Measurements from ENCODE around the gene C8A. TPM values are rescaled to one million over a fixed set of nuclear protein-coding genes. Genes with fewer than 3 reads are reported as not detected.

The C8A gene
- polyA plus RNA-seq, 3 donors: not detected

- TF ChIP-seq CTCF (IDR thresholded peaks at IDR 0.05): no peak
- no peaks in the 10 kb centered on the region for H3K4me1 Mint-ChIP-seq
- Histone ChIP-seq H3K4me2 (replicated peaks; ENCODE audit: extremely low read depth, low read length, poor library complexity, severe bottlenecking) (no peak overlapping the region), H4K20me1 (ENCODE audit: insufficient read depth, low read length) (no peaks in the 10 kb centered on the region), H3K4me3 (replicated peaks in 1 of 3; ENCODE audit: low read depth in 2 of 3, low read length in 3 of 3) (no peak overlapping the region), H3K79me2 (ENCODE audit: insufficient read depth, low read length) (no peaks in the 10 kb centered on the region), H3K4me1 (ENCODE audit: control insufficient read depth in 1 of 2, insufficient read depth in 2 of 2, low read length in 2 of 2) (no peaks in the 10 kb centered on the region), H2AFZ (ENCODE audit: insufficient read depth, low read depth, low read length, poor library complexity, severe bottlenecking) (no peak overlapping the region), H3K27me3 (ENCODE audit: control insufficient read depth in 2 of 2, insufficient read depth in 2 of 2, low read length in 2 of 2) (peaks cover 0 to 2% of the 10 kb centered on the region in 2 donors), H3K36me3 (replicated peaks in 1 of 2; ENCODE audit: control insufficient read depth in 1 of 2, insufficient read depth in 2 of 2, low read length in 2 of 2) (no peaks in the 10 kb centered on the region), H3K27ac (ENCODE audit: low read depth in 1 of 2, low read length in 2 of 2) (no peak overlapping the region), H3K9ac (ENCODE audit: insufficient read depth, low read length, poor library complexity, severe bottlenecking) (no peak overlapping the region), H3K9me3 (replicated peaks in 1 of 2; ENCODE audit: control insufficient read depth in 1 of 2, insufficient read depth in 1 of 2, low read length in 2 of 2) (no peaks in the 10 kb centered on the region)
- no peak for DNase-seq
- intact Hi-C loops (cut with micrococcal nuclease): no loop called here
- H3K27ac Mint-ChIP-seq: no peak overlapping the region
- peaks cover 0 to 5% (median 2%) of the 10 kb centered on the region in 7 donors for H3K9me3 Mint-ChIP-seq
- H3K36me3 Mint-ChIP-seq: no peaks in the 10 kb centered on the region
- peaks cover 0 to 5% (median 4%) of the 10 kb centered on the region in 3 donors for H3K27me3 Mint-ChIP-seq (ENCODE audit: low read depth in 3 of 3)
- H3K4me3 Mint-ChIP-seq: no peak overlapping the region
- no CpG with 5 or more reads among the region's 6 CpGs for WGBS (ENCODE audit: insufficient coverage)
Observed at GRCh38 chr1:56897150-56898004, 42.8 kb downstream of the C8A start.

- no peak overlapping the region for H3K4me3 Mint-ChIP-seq
- H3K4me3 ChIP-seq (replicated peaks in 1 of 3; ENCODE audit: low read depth in 2 of 3, low read length in 3 of 3): no peak overlapping the region
- no peaks in the 10 kb centered on the region for H3K9me3 ChIP-seq (replicated peaks in 1 of 2; ENCODE audit: control insufficient read depth in 1 of 2, insufficient read depth in 1 of 2, low read length in 2 of 2)
- H3K36me3 ChIP-seq (replicated peaks in 1 of 2; ENCODE audit: control insufficient read depth in 1 of 2, insufficient read depth in 2 of 2, low read length in 2 of 2): no peaks in the 10 kb centered on the region
- DNase-seq: no peak
- no peak for TF ChIP-seq CTCF (IDR thresholded peaks at IDR 0.05)
- H3K27me3 ChIP-seq (ENCODE audit: control insufficient read depth in 2 of 2, insufficient read depth in 2 of 2, low read length in 2 of 2): peaks cover 0 to 2% of the 10 kb centered on the region in 2 donors
- H3K27ac ChIP-seq (ENCODE audit: low read depth in 1 of 2, low read length in 2 of 2): no peak overlapping the region
- H2AFZ ChIP-seq (ENCODE audit: insufficient read depth, low read depth, low read length, poor library complexity, severe bottlenecking): no peak overlapping the region
- peaks cover 0 to 5% (median 2%) of the 10 kb centered on the region in 7 donors for H3K9me3 Mint-ChIP-seq
- peaks cover 0 to 5% (median 4%) of the 10 kb centered on the region in 3 donors for H3K27me3 Mint-ChIP-seq (ENCODE audit: low read depth in 3 of 3)
- H4K20me1 ChIP-seq (ENCODE audit: insufficient read depth, low read length): no peaks in the 10 kb centered on the region
- H3K4me1 ChIP-seq (ENCODE audit: control insufficient read depth in 1 of 2, insufficient read depth in 2 of 2, low read length in 2 of 2): no peaks in the 10 kb centered on the region
- no peak overlapping the region for H3K9ac ChIP-seq (ENCODE audit: insufficient read depth, low read length, poor library complexity, severe bottlenecking)
- H3K4me2 ChIP-seq (replicated peaks; ENCODE audit: extremely low read depth, low read length, poor library complexity, severe bottlenecking): no peak overlapping the region
- 96% methylated on average over 2 of the region's 2 CpGs for WGBS (ENCODE audit: insufficient coverage)
- H3K79me2 ChIP-seq (ENCODE audit: insufficient read depth, low read length): no peaks in the 10 kb centered on the region
- H3K4me1 Mint-ChIP-seq: no peaks in the 10 kb centered on the region
- intact Hi-C loops (cut with micrococcal nuclease): no loop called here
- H3K27ac Mint-ChIP-seq: no peak overlapping the region
- H3K36me3 Mint-ChIP-seq: no peaks in the 10 kb centered on the region
Observed at GRCh38 chr1:56898005-56898373, 43.4 kb downstream of the C8A start.
